ENCODE measurements around the gene PHF20. TPM values are rescaled to one million over a fixed set of nuclear protein-coding genes. Genes with fewer than 3 reads are reported as not detected.
"Not testable (repeated sequence)": the region's sequence is repeated elsewhere in the genome, so short reads cannot be mapped to it uniquely, and the experiment has no call there.

PHF20 gene
- total RNA-seq, 1 donor from 2014 or later, result 55.1 TPM

- H3K27me3 Mint-ChIP-seq (ENCODE audit: low read depth), result no peaks in the 10 kb centered on the region
- peaks cover 16% of the 10 kb centered on the region for H3K36me3 Mint-ChIP-seq (ENCODE audit: low read depth)
- no peak for DNase-seq (ENCODE audit: low spot score)
- no peaks in the 10 kb centered on the region for H3K9me3 Mint-ChIP-seq
- peaks cover 11% of the 10 kb centered on the region for H3K4me1 Mint-ChIP-seq (ENCODE audit: low read depth)
- H3K4me3 Mint-ChIP-seq (ENCODE audit: low read depth), result no peak overlapping the region
- intact Hi-C loops (cut with micrococcal nuclease), result no loop called here
- no peak overlapping the region for H3K27ac Mint-ChIP-seq
Observed at GRCh38 chr20:35876033-35876320, 104.2 kb downstream of the PHF20 start.

- no peaks in the 10 kb centered on the region for H3K9me3 Mint-ChIP-seq
- H3K27ac Mint-ChIP-seq, result no peak overlapping the region
- H3K36me3 Mint-ChIP-seq (ENCODE audit: low read depth), result peaks cover 10% of the 10 kb centered on the region
- no peak overlapping the region for H3K4me3 Mint-ChIP-seq (ENCODE audit: low read depth)
- intact Hi-C loops (cut with micrococcal nuclease), result no loop called here
- H3K27me3 Mint-ChIP-seq (ENCODE audit: low read depth), result no peaks in the 10 kb centered on the region
- H3K4me1 Mint-ChIP-seq (ENCODE audit: low read depth), result peaks cover 7% of the 10 kb centered on the region
- DNase-seq (ENCODE audit: low spot score), result no peak
Observed at GRCh38 chr20:35877611-35878010, 105.8 kb downstream of the PHF20 start.

DNA sequence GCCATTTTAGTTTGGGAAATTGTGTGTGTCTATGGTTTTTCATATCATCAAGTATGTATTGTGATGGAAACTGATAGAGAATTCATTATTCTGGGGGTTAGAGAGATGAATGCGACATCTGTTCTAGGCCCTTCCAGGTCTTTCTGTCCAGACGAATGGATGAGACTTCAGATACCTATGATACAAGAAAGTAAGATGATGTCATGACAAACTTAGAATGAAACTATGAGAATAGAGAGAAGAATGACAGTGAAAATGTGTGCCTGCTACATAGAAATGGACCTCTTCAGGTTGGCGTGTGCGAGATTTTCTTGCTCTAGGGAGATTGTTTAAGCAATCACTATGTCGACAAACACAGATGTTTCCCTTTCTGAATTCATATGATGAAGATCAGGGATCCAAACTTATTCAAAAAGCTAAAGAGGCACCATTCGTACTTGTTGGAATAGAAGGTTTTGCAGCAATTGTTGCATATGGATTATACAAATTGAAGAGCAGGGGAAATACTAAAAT is 106.4 kb downstream of the PHF20 start:
- H3K9me3 Mint-ChIP-seq, result no peaks in the 10 kb centered on the region
- H3K27me3 Mint-ChIP-seq (ENCODE audit: low read depth), result no peaks in the 10 kb centered on the region
- H3K4me3 Mint-ChIP-seq (ENCODE audit: low read depth), result no peak overlapping the region
- peaks cover 7% of the 10 kb centered on the region for H3K36me3 Mint-ChIP-seq (ENCODE audit: low read depth)
- DNase-seq (ENCODE audit: low spot score), result no peak
- peaks cover 4% of the 10 kb centered on the region for H3K4me1 Mint-ChIP-seq (ENCODE audit: low read depth)
- intact Hi-C loops (cut with micrococcal nuclease), result no loop called here
- H3K27ac Mint-ChIP-seq, result no peak overlapping the region

- Mint-ChIP-seq H3K4me1 (ENCODE audit: low read depth) (peaks cover 8% of the 10 kb centered on the region), H3K9me3 (no peaks in the 10 kb centered on the region), H3K27ac (no peak overlapping the region), H3K4me3 (ENCODE audit: low read depth) (no peak overlapping the region), H3K27me3 (ENCODE audit: low read depth) (no peaks in the 10 kb centered on the region), H3K36me3 (ENCODE audit: low read depth) (peaks cover 8% of the 10 kb centered on the region)
- no peak for DNase-seq (ENCODE audit: low spot score)
- intact Hi-C loops (cut with micrococcal nuclease), result loop anchor here (5.0 to 10.0 kb wide), 2 partner anchors 139 to 267 kb away; partner anchors contain the start of genes RBM39 and SPAG4
Observed at GRCh38 chr20:35881676-35882075, 109.9 kb downstream of the PHF20 start.

DNA sequence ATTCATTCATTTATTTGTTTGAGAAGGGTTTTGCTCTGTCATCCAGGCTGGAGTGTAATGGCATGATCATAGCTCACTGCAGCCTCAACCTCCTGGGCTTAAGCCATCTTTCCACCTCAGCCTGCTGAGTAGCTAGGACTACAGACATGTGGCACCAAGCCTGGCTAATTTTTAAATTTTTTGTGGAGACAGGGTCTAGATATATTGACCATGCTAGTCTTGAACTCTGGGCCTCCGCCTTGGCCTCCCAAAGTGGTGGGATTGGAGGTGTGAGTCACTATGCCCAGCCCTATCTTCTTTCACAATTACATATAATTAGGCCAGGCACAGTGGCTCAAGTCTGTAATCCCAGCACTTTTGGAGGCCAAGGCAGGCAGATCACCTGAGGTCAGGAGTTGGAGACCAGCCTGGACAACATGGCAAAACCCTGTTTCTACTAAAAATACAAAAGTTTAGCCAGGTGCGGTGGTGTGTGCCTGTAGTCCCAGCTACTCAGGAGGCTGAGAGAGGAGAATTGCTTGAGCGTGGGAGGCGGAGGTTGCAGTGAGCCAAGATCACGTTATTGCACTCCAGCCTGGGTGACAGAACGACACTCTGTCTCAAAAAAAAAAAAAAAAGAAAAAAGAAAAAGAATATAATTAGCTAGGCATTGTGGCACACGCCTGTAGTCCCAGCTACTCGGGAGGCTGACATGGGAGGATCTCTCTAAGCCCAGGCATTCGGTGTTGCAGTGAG is 110.8 kb downstream of the PHF20 start:
- intact Hi-C loops (cut with micrococcal nuclease), result loop anchor here (5.0 to 10.0 kb wide), 2 partner anchors 140 to 268 kb away; partner anchors contain the start of genes RBM39 and SPAG4
- not testable (repeated sequence) for H3K27ac Mint-ChIP-seq

DNA sequence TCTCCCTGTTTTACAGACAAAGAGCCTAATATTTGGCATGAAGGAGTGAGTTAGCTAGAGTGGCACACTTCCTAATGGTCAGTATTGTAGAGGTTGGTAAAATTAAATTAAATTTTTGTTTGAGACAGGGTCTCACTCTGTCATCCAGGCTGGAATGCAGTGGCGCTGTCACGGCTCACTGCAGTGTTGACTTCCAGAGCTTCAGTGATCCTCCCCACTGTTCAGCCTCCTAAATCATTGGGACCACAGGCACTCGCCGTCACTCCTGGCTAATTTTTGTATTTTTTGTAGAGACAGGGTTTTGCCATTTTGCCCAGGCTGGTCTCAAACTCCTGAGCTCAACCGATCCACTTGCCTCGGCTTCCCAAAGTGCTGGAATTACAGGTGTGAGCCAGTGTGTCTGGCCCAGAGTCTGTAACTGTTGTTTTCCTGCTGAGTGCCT is 111.5 kb downstream of the PHF20 start:
- peaks cover 8% of the 10 kb centered on the region for H3K4me1 Mint-ChIP-seq (ENCODE audit: low read depth)
- no peak overlapping the region for H3K4me3 Mint-ChIP-seq (ENCODE audit: low read depth)
- no peaks in the 10 kb centered on the region for H3K9me3 Mint-ChIP-seq
- no peak overlapping the region for H3K27ac Mint-ChIP-seq
- H3K36me3 Mint-ChIP-seq (ENCODE audit: low read depth), result peaks cover 5% of the 10 kb centered on the region
- no peaks in the 10 kb centered on the region for H3K27me3 Mint-ChIP-seq (ENCODE audit: low read depth)
- DNase-seq (ENCODE audit: low spot score), result no peak
- intact Hi-C loops (cut with micrococcal nuclease), result loop anchor here (5.0 to 10.0 kb wide), 2 partner anchors 141 to 269 kb away; partner anchors contain the start of genes RBM39 and SPAG4

More for the DNA sequence above, 110.8 kb downstream of the PHF20 start:
- not testable (repeated sequence) for H3K9me3 Mint-ChIP-seq; H3K4me3 Mint-ChIP-seq (ENCODE audit: low read depth); DNase-seq (ENCODE audit: low spot score); H3K36me3 Mint-ChIP-seq (ENCODE audit: low read depth); H3K4me1 Mint-ChIP-seq (ENCODE audit: low read depth); H3K27me3 Mint-ChIP-seq (ENCODE audit: low read depth)

DNA sequence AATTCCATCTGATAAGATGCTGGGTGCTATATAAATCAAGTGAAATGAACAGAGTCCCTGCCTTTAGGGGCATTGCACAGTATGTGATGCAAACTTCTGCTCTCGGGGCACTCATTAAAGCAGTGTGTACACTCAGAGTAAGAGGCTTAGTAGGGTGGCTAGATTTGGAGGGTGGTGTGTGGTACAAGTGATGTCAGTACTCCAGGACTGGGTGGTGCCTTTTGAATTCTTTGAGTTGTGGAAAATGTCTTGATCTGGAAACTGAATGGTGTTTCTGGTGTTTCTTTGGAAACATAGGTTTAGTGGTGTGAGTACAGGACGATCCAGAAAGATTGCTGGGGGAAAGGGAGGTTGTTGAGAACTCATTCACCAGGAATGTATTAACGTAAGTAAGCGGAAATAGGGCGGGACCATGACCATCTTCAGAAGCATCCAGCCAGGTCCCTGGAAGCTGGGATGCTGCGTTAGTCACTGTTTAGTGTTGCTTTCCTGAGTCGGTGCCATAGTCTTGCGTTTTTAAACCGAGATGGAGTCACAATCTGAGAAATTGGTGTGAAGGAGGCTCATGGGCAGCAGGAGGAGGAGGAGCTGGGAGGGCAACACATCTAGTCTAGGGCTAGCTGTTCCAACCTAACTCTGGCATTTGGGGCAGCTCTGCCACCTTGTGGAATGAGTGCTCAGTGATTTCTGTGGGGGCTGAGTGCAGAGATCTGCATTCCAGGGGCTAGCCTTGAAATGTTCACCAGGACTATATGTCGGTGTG is 112.1 kb downstream of the PHF20 start:
- Mint-ChIP-seq H3K36me3 (ENCODE audit: low read depth) (peaks cover 5% of the 10 kb centered on the region), H3K9me3 (no peaks in the 10 kb centered on the region), H3K27me3 (ENCODE audit: low read depth) (no peaks in the 10 kb centered on the region), H3K4me1 (ENCODE audit: low read depth) (peaks cover 8% of the 10 kb centered on the region), H3K27ac (no peak overlapping the region), H3K4me3 (ENCODE audit: low read depth) (no peak overlapping the region)
- peak; percentile 34 for DNase-seq (ENCODE audit: low spot score)
- intact Hi-C loops (cut with micrococcal nuclease), result loop anchor here (5.0 to 10.0 kb wide), 2 partner anchors 142 to 269 kb away; partner anchors contain the start of genes RBM39 and SPAG4

DNA sequence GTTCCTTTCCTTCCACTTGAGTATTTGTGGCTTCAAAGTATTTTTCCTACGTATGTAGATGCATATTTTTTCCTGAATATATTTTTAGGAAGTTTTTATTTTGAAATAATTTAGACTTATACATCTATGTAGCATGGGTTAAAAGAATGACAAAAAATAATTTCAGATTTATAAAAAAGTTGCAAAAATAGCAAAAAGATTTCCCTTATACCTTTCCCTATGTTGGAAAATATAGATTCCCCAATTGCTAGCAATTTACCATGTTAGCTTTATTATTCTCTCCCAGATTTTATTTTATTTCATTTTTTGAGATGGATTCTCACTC is 112.7 kb downstream of the PHF20 start:
- DNase-seq (ENCODE audit: low spot score), result no peak
- H3K27me3 Mint-ChIP-seq (ENCODE audit: low read depth), result no peaks in the 10 kb centered on the region
- intact Hi-C loops (cut with micrococcal nuclease), result loop anchor here (5.0 to 10.0 kb wide), 2 partner anchors 142 to 270 kb away; partner anchors contain the start of genes RBM39 and SPAG4
- H3K4me3 Mint-ChIP-seq (ENCODE audit: low read depth), result no peak overlapping the region
- peaks cover 5% of the 10 kb centered on the region for H3K36me3 Mint-ChIP-seq (ENCODE audit: low read depth)
- peaks cover 8% of the 10 kb centered on the region for H3K4me1 Mint-ChIP-seq (ENCODE audit: low read depth)
- H3K9me3 Mint-ChIP-seq, result no peaks in the 10 kb centered on the region
- H3K27ac Mint-ChIP-seq, result no peak overlapping the region

- Mint-ChIP-seq H3K9me3 (no peaks in the 10 kb centered on the region), H3K27ac (no peak overlapping the region), H3K4me3 (ENCODE audit: low read depth) (no peak overlapping the region), H3K27me3 (ENCODE audit: low read depth) (no peaks in the 10 kb centered on the region), H3K36me3 (ENCODE audit: low read depth) (peaks cover 5% of the 10 kb centered on the region), H3K4me1 (ENCODE audit: low read depth) (peaks cover 4% of the 10 kb centered on the region)
- intact Hi-C loops (cut with micrococcal nuclease), result loop anchor here (10.0 kb wide), 1 partner anchor 270 kb away; the partner anchor contains the start of gene SPAG4
- no peak for DNase-seq (ENCODE audit: low spot score)
Observed at GRCh38 chr20:35885212-35885611, 113.4 kb downstream of the PHF20 start.

GRCh38 chr20:35886537-35886936 is 114.7 kb downstream of the PHF20 start:
- Mint-ChIP-seq H3K27ac (no peak overlapping the region), H3K27me3 (ENCODE audit: low read depth) (no peaks in the 10 kb centered on the region), H3K9me3 (no peaks in the 10 kb centered on the region), H3K4me3 (ENCODE audit: low read depth) (no peak overlapping the region), H3K4me1 (ENCODE audit: low read depth) (peaks cover 8% of the 10 kb centered on the region), H3K36me3 (ENCODE audit: low read depth) (peaks cover 9% of the 10 kb centered on the region)
- DNase-seq (ENCODE audit: low spot score), result no peak
- intact Hi-C loops (cut with micrococcal nuclease), result loop anchor here (10.0 kb wide), 1 partner anchor 272 kb away; the partner anchor contains the start of gene SPAG4

- Mint-ChIP-seq H3K27me3 (ENCODE audit: low read depth) (no peaks in the 10 kb centered on the region), H3K36me3 (ENCODE audit: low read depth) (peaks cover 10% of the 10 kb centered on the region), H3K27ac (no peak overlapping the region), H3K4me1 (ENCODE audit: low read depth) (peaks cover 8% of the 10 kb centered on the region), H3K9me3 (no peaks in the 10 kb centered on the region), H3K4me3 (ENCODE audit: low read depth) (no peak overlapping the region)
- intact Hi-C loops (cut with micrococcal nuclease), result loop anchor here (10.0 kb wide), 1 partner anchor 273 kb away; the partner anchor contains the start of gene SPAG4
- no peak for DNase-seq (ENCODE audit: low spot score)
Observed at GRCh38 chr20:35887393-35888064, 115.7 kb downstream of the PHF20 start.

DNA sequence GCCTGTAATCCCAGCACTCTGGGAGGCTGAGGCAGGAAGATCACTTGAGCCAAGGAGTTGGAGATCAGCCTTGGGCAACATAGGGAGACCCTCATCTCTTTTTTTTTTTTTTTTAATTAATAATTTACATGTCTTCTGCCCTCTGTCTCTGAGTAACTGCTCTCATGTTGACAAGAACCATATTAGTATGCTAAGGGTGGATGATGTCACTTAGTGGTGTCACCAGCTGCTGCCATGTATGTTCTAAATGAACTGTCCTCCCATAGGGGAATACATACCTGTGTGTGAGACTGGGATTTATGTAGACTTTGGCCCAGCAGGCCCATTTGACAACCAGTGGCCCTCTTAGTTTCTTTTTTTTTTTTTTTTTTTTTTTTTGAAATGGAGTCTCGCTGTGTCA is 116.8 kb downstream of the PHF20 start:
- DNase-seq (ENCODE audit: low spot score), result no peak
- peaks cover 11% of the 10 kb centered on the region for H3K4me1 Mint-ChIP-seq (ENCODE audit: low read depth)
- intact Hi-C loops (cut with micrococcal nuclease), result loop anchor here (10.0 kb wide), 1 partner anchor 274 kb away; the partner anchor contains the start of gene SPAG4
- peaks cover 15% of the 10 kb centered on the region for H3K36me3 Mint-ChIP-seq (ENCODE audit: low read depth)
- H3K27ac Mint-ChIP-seq, result no peak overlapping the region
- H3K9me3 Mint-ChIP-seq, result no peaks in the 10 kb centered on the region
- no peaks in the 10 kb centered on the region for H3K27me3 Mint-ChIP-seq (ENCODE audit: low read depth)
- H3K4me3 Mint-ChIP-seq (ENCODE audit: low read depth), result no peak overlapping the region

All from activated T-helper 2 cell treated with anti-CD3 and anti-CD28 coated beads, Interferon-gamma antibody, Interleukin-2, Interleukin-4, amounts not matched to agents 10 μg/mL and 5 μg/mL and 100 μg/mL, durations not matched to agents 14 hours and 24 hours and 36 hours (primary cell).